GM19463 (cell line): ENCODE measurements around the gene URAD.

Source experiments
- ATAC-seq: cut with Tn5 transposase; IDR thresholded peaks from one replicate; pipeline ENCODE4 v1.9.1; 2021; ENCODE audit warnings: mild to moderate bottlenecking, moderate library complexity; ENCODE audit not compliant: unreplicated experiment

URAD gene

DNA sequence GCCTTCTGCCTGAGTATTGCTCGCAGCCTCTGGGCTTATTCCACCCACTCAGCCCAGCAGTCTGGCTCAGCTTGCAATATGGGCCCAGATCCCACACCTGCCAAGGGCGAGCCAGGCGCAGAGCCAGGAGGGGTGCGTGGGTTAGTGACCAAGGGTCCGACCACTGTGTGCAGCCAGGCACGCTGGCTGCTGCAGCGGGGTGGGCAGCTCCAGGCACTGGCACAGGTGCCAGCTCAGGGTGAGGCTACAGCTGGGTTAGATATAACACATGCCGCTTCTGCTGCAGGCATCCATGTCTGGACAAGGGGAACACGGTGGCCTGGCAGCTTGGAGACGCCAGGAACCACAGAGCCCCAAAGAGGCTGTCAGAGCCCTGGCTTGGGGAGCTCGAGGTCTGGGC, 12.6 kb upstream of the URAD start:
- no peak for ATAC-seq

DNA sequence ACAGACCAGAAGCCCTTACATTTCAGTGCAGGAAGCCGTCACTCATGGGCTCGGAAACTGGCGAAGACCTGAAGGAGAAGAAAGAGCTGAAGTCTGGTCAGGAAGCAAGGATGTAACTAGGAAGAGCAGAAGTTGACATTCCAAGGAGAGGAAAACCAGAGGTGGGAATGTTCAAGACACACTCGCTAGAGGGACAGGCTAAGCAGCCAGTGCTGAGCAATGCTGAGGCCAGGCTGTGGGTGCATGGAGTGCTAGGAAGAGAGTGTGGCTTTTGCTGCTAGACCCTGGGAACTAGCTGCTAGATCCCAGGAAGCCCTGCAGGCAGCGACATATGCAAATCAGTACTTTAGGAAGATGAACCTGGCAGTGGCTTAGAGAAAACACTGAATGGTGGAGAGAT, 12.1 kb upstream of the URAD start:
- no peak for ATAC-seq

DNA sequence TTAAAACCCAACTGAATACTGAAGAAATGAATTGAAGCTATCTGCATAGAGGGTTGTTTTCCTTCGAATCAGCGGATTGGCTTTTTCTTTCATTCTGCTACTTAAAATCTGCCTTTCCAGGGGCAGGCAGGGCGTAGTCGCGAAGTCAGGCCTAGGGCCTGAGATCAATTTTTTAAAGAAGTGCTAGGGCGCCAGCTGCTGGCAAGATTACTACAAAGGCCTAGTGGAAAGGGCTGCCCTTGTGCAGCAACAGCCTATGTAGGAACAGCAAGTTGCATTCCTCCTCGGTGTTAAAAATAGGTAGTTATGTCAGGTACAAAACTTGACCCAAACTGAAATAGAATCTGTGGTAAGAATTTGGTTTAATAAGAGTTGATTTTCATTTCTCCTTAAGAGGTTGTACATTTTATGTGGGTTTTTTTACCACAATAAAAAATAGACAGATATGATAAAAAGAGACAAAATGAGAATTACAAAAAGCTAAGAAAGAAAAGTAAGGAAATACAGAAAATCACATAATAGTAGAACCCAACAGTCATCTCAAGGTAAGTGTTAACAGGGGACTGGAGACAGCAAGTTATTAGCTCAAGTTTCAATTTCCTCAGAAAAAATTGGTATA, 9.5 kb upstream of the URAD start:
- ATAC-seq, result no peak

DNA sequence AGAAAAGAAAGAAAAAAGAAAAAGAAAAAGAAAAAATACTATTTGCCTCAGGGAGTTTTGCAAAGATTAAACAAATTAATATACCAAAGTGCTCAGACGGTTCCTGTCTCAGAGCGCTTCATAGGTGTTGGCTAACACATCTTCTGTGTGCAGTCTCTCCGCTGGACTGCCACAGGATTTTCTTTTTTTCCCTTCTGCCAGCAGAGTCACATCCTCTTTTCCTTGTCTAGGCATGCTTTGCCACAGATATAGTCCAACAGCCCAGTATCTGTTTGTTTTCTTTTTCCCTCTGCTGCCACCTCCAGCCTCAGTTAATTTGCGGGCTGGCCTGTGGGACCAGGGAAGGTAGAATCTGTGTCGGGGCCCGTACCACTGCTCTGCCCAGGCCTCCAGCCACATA, 3.4 kb upstream of the URAD start:
- no peak for ATAC-seq

DNA sequence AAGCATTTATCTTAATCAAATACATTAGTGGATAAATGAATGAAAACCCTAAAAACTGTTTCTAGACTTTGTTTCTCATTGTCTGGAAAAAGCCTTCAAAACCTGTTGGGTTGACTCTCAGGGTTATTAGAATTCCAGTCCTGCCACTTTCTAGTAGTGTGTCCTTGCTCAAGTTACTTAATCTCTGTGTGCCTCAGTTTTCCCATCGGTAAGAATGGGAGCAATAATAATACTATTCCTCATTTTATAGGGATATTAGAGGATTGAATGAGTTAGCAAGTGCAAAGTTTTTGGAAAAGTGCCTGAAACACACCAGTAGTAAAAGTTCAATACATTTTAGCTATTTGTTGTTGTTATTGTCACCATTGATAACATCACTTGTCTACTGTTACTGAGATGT, 2.9 kb downstream of the URAD start:
- ATAC-seq, result no peak

DNA sequence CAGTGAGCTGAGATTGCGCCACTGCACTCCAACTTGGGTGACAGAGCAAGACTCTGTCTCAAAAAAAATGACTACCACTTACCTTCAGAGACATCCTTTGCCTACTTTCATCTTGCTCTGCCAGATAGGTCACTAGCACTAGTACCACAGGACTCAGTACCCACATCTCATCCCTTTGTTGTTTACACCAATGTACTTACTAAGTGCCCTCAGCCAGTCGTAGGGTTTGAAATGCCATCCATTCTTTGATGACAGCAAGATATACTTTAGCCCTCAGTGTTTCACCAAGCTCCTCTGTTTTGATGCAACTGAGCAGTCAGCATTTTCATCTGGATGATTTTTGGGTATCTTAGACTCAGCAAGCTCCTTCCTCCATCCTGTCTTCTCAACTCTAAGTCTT, 6.1 kb downstream of the URAD start:
- ATAC-seq, result no peak

DNA sequence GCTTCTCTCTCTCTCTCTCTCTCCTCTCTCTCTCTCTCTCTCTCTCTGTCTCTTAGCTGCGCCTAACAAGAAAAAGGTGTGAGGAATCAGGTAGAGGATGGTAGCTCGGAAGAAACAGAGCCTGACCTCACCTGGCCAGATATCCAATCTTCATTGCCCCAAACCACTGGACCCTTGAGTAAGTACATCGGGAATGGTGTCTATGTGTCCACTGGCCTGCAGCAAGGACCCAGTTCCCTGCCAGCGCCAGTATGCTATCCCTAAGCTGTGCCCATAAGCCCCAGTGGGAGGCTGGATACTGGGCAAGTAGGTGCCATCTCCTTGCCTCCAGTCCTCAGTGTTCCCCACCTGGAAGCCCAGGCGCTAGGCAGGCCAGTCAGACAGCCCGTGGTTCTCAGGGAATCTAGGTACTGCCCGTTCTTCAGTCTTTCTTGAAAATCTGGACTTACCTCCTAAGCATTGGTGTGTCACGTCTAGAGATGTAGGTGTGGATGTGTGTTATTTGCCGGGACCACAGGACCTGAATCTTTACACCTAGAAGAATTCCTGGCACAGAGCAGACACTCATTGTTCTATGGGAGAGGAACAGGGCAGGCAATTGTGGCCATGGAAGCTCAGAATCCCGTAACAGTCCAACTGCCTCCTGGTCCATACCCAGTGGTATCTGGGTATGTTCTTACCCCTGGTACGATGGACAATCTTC, 7.3 kb downstream of the URAD start:
- no peak for ATAC-seq

DNA sequence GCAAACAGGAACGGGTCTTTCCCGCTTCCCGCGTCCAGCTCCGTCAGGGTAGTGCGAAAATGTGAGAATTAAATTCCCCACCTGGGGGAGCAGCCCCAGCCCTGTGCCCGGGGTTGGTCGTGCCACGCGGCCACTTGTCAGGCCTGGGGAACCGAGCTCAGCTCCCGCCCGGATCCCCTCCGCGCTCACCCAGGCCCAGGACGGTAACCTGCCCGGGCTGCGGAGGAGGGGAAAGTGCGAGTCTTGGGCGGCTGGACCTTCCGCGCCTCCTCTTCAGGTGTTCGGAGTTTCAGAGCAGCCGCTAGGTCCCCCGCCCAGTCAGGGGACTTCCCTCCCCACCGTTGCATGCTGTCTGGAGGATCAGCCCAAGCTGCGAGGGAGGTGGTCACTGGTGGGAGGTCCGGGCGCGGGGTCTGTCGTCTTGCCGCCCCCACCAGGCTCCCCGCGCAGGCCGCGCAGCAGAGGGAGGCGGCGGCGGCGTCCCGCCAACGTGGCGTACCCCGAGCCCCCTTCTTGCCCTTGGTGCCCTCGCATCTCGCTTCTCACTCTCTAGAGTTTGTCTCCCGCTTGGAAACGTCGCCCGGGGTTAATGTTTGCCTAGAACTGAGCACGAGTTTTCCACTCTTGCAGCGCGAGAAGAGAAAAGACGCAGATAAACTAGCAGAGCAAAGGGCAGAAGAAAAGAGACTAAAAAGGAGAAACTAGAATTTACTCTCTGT, 8.1 kb downstream of the URAD start:
- no peak for ATAC-seq

DNA sequence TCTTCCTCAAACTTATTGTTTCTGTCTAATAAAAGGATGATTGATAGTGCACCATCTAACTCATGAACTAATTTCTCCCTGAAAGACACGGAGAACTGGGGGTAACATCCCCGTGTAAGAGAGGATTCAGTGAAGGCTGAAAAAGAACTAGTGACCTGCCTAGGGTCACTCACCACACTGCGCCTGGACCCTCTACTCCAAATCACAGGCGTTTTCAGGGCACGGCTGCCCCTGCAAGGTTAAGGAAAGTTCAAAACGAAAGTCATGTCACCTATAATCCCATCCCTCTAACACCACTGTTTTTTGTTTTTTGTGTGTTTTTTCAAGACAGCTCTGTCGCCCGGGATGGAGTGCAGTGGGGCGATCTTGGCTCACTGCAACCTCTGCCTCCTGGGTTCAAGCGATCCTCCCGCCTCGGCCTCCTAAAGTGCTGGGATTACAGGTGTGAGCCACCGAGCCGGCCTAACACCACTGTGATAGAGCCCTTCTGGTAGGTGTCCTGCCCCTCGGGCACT, 8.7 kb downstream of the URAD start:
- no peak for ATAC-seq

DNA sequence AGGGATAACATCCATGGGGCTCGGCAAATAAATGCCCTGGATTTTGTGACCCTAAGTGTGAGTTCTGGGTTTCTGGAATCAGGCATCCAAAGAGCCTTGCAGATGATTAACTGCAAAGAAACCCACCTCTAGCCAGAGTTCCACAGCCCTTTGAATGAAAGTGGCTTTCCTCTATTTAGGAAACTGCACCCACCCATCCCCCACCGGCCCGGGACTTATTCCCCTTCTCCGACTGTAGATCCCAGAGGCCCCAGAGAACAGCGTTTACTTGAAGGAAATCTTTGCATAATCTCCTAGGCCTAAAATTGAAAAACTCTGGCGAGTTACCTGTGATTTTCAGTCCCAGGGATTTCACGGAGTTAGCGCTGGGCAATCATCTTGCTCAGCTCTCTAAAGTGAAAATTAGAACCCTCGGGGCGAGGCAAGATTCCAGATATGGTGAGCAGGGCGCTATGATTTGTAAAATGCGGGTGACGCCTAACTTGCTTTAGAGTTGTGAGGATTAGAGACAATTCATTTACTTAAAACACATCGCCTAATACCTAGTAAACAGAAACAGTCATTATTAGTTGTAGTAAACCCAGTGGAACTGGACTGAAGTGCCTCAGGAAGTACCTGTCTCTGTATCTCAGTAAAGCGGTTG, 9.4 kb downstream of the URAD start:
- no peak for ATAC-seq

DNA sequence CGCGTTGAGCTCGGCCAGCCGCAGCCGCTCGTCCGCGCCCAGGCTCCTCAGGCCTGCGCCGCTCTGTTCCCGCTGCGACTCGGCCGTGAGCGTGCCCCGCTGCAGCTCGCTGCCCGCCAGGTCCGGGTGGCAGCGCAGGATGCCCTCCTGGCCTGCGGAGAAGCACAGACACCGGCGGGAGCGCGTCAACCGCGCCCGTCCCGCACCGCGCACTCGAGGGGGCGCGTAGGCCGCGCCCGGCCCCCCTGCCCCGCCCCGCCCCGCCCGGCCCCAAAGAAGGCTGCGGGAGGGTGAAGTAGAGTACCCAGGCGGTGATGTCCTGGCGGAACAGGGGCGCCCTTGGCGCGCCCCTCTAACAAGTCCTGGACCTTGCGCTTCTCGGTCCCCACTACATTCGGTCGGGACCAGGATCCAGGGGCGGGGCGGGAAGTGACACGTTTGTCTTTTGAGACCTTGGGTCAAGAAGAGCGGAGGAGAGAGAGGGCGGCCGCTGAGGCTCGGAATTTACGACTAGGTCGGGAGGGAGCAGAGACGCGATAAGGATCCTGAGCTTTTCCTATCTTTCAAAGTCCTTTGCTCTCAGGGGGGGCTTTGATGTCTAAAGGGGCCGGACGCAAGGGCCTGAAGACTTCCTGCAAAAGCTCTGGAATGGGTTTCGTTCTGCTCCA, 10.1 kb downstream of the URAD start:
- ATAC-seq, result no peak

DNA sequence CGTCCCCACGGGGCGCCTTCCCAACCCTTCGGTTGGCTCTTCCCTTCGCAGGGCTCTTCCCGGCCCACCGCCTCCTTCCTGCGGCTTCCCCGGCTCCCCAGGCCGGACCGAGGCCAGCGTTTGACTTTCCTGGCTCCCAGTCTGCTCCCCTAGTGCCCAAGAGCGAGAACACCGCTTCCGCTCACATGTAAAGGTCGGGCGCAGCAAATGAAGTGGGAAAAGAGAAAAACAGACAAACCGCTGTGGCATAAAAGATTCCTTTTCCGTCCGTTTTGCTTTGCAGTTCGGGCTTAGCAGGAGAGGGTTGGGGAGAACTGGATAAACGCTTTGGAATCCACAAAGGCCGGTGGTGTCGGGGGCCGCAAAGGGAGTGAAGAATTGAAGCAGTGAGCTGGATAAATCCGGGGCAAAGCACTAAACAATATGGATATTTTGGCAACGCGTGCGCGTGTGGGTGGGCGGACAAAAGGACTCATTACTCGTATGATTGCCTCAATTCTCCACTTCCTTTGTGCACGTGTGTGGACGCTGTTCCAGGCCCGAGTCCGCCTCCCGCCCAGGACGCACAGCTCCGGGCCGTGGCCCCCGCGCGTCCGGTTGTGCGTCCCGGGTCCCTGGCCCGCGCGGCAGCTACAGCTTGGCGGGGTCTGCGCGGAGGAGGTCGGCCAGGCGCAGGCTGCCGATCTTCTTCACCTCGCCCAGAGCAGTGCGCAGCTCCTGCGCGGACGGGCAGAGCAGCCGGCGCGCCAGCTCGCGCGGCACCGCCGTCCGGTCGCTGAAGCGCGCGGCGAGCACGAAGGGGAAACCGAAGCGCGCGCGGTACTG, 10.8 kb downstream of the URAD start:
- no peak for ATAC-seq

DNA sequence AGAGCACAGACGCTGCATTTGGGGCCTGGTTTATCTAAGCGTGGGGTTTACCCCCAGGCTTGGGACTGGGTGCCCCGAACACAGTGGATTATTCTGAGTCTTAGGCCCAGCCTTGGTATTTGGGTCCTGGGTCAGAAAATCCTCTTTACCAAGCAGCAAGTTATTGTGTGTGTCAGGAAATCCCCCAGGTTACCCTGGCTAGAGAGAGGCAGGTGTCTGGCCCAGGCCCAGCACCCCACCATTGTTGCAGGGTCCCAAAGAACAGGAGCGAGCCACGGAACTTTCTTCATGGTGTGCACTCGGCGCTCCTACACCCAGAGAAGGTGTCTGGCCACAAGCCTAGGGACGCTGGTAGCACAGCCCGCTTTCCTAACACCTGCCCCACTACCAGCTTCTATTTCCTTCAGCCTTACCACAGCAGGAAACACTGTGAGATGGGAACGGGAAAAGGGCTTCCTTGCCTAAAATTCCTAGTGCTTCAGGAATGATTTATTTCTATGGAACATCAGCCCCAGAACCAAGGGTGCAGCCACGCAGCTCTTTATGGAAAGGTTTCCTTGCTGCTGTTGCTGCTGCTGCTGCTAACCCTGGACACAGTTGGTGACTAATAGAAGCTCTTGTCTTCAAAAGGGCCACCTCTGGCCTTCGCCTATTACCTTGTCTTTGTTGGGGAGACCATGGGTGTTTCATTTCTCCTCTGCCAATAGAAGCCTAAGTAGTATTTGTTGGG, 12.0 kb downstream of the URAD start:
- ATAC-seq, result no peak

DNA sequence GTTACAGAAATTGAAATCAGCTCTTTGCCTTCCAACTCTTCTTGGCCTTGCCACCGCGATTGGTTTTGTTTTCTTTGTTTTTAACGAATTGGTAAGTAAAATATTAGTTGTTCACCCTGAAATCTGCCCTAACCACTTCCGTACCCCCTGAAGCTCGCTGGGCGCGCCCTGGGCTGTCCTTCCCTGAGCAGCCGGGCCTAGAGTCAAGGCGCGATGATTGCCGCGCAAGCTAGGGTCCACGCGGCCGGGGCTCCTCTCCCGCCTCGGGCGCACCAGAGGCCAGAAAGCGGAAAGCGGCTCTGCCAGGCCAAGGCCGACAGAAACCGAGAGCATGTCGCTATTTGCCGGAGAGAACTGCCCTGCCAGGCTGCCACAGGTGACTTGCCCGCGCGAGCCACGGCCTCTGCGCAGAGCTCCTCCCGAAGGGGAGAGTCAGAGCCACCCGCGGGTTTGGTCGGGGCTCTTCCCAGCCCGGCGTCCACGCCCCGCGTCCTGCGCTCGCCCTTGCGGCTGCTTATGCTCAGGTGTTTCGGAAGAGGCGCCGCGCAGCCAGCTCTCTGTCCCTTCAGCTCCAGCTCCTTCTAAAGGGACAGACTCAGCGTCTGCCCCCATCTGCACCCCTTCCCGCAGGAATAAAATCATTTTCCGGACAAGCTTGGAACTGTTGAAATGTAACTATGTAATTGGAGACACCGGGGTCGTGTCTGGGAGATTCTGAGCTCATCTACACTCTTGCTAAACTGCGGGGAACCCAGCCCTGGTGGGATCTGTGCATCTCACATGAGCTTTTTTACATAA, 12.7 kb downstream of the URAD start:
- no peak for ATAC-seq

DNA sequence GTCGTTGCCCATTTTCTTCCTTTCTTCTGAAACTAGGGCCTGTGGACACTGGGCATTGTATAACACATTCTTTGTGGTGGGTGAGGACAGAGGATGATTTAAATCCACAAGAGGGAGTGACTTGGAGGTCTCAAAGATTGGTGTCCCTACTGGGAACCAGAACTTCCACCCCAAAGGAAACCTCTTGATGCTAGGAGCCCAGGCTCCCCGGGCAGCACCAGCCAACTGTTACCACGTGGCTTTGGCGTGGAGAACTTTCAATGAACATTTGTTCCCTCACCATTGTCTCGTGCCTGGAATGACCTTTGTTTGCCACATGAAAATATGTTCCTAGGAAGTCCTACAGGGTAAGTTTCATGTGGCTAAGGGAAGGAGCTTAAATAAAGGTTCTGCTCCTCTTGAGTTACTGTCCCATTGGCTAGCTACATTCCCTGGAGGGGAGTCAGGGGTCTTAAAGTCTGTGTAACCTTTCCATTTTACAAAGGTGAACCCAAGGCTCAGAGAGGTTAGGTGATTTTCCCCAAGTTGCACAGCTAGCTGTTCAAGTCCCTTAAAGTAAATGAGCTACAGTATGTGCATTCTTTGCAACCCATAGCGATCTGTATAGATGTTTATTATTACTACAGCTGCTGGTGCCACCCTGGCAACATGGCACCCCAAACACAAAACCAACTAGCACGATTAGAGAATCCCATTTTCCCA, 14.4 kb downstream of the URAD start:
- no peak for ATAC-seq

DNA sequence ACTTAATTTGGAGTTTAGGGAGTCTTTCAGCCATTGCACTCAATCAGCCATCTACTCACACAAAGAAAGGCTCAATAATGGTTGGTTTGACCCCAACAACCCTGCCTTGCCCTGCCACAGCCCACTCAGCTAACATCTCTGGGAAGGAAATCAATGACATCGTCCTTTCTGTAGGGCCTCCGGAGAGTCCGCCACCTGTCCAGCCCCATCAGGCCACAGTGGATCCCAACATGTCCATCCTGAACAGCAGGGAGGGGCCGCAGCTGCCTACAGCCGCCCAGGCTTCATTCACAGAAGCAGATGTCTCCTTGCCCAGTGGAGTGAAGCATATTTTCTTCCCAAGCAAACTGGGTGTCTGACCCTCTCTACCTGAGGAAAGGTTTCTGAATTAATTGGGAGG, 15.2 kb downstream of the URAD start:
- ATAC-seq, result no peak

DNA sequence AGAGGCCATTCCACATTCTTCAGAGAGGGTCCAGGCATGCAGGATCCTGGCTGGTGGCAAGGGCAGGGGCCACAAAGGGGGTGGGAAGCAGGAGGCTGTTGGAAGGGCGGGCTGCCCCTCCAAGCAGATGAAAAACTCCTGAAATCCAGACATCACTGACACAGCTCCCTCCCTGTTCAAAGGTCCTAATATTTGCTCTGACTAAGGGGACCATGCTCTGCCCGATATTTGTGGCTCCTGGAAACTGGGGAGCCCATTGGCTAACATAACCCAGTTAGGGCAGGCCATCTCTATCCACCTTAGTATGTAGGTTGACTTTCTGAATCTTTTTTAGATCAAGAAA, 16.0 kb downstream of the URAD start:
- no peak for ATAC-seq

DNA sequence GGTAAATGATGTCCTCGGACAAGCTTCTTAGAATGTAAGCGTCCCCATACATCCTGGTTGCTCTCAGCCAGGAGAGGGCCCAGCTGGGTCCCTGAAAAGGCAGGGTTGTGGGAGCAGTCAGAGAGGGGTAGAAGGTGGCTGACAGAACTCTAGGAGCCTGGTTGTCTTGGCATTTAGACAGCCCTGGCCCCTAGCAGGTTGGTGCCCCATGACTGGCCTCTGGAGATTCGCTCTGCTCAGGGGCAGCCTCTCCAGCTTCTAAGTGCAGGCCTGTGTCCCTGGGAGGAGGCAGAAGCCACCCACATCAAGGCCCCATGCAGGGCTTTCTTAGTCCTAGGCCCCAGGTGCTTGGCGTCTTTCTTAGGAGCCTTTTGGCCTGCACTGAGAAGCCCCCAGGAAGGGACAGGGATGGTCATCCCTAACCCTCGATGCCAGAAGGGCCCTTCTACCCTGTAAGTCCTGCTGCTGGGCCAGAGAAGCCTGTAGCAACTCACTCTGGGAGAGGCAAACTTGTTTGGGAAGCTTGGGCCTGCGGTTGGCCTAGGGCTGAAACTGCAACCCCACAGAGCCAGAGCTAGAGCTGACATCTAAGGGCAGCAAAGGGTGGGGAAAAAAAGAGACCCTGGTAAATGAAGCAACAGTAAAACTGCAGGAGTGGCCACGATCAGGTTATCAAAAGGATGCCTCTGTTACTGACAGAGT, 16.6 kb downstream of the URAD start:
- ATAC-seq, result no peak
